ENCODE results near the gene CAMTA1.

Gene CAMTA1

GRCh38 chr1:7052701-7053100 is 267.4 kb downstream of the CAMTA1 start:
- Histone ChIP-seq H3K27ac (ENCODE audit: low read length) (no peak overlapping the region), H3K4me1 (ENCODE audit: control insufficient read depth in 1 of 2, insufficient read depth in 2 of 2, low read length in 2 of 2) (no peaks in the 10 kb centered on the region), H3K27me3 (ENCODE audit: low read depth, low read length) (no peaks in the 10 kb centered on the region), H3K9me3 (ENCODE audit: control insufficient read depth in 1 of 2, low read length in 2 of 2) (no peaks in the 10 kb centered on the region), H3K4me3 (ENCODE audit: low read depth in 1 of 2, low read length in 2 of 2) (no peak overlapping the region), H3K36me3 (ENCODE audit: control insufficient read depth in 1 of 2, insufficient read depth in 2 of 2, low read length in 2 of 2) (no peaks in the 10 kb centered on the region)

- H3K27ac ChIP-seq (ENCODE audit: low read length) = no peak overlapping the region
- H3K4me1 ChIP-seq (ENCODE audit: control insufficient read depth in 1 of 2, insufficient read depth in 2 of 2, low read length in 2 of 2) = no peaks in the 10 kb centered on the region
- H3K36me3 ChIP-seq (ENCODE audit: control insufficient read depth in 1 of 2, insufficient read depth in 2 of 2, low read length in 2 of 2) = no peaks in the 10 kb centered on the region
- no peaks in the 10 kb centered on the region for H3K9me3 ChIP-seq (ENCODE audit: control insufficient read depth in 1 of 2, low read length in 2 of 2)
- no peak overlapping the region for H3K4me3 ChIP-seq (ENCODE audit: low read depth in 1 of 2, low read length in 2 of 2)
- H3K27me3 ChIP-seq (ENCODE audit: low read depth, low read length) = no peaks in the 10 kb centered on the region
Observed at GRCh38 chr1:7060745-7061144, 275.5 kb downstream of the CAMTA1 start.

- H3K4me1 ChIP-seq (ENCODE audit: control insufficient read depth in 1 of 2, insufficient read depth in 2 of 2, low read length in 2 of 2) = no peaks in the 10 kb centered on the region
- no peaks in the 10 kb centered on the region for H3K9me3 ChIP-seq (ENCODE audit: control insufficient read depth in 1 of 2, low read length in 2 of 2)
- no peak overlapping the region for H3K4me3 ChIP-seq (ENCODE audit: low read depth in 1 of 2, low read length in 2 of 2)
- H3K36me3 ChIP-seq (ENCODE audit: control insufficient read depth in 1 of 2, insufficient read depth in 2 of 2, low read length in 2 of 2) = no peaks in the 10 kb centered on the region
- H3K27ac ChIP-seq (ENCODE audit: low read length) = no peak overlapping the region
- no peaks in the 10 kb centered on the region for H3K27me3 ChIP-seq (ENCODE audit: low read depth, low read length)
Observed at GRCh38 chr1:7062346-7063061, 277.2 kb downstream of the CAMTA1 start.

GRCh38 chr1:7063981-7064380 is 278.7 kb downstream of the CAMTA1 start:
- no peaks in the 10 kb centered on the region for H3K27me3 ChIP-seq (ENCODE audit: low read depth, low read length)
- no peaks in the 10 kb centered on the region for H3K9me3 ChIP-seq (ENCODE audit: control insufficient read depth in 1 of 2, low read length in 2 of 2)
- H3K27ac ChIP-seq (ENCODE audit: low read length) = no peak overlapping the region
- no peak overlapping the region for H3K4me3 ChIP-seq (ENCODE audit: low read depth in 1 of 2, low read length in 2 of 2)
- H3K4me1 ChIP-seq (ENCODE audit: control insufficient read depth in 1 of 2, insufficient read depth in 2 of 2, low read length in 2 of 2) = no peaks in the 10 kb centered on the region
- H3K36me3 ChIP-seq (ENCODE audit: control insufficient read depth in 1 of 2, insufficient read depth in 2 of 2, low read length in 2 of 2) = no peaks in the 10 kb centered on the region

- H3K27me3 ChIP-seq (ENCODE audit: low read depth, low read length) = no peaks in the 10 kb centered on the region
- H3K27ac ChIP-seq (ENCODE audit: low read length) = no peak overlapping the region
- H3K36me3 ChIP-seq (ENCODE audit: control insufficient read depth in 1 of 2, insufficient read depth in 2 of 2, low read length in 2 of 2) = no peaks in the 10 kb centered on the region
- peaks cover 0 to 6% of the 10 kb centered on the region in 2 donors for H3K4me1 ChIP-seq (ENCODE audit: control insufficient read depth in 1 of 2, insufficient read depth in 2 of 2, low read length in 2 of 2)
- no peaks in the 10 kb centered on the region for H3K9me3 ChIP-seq (ENCODE audit: control insufficient read depth in 1 of 2, low read length in 2 of 2)
- H3K4me3 ChIP-seq (ENCODE audit: low read depth in 1 of 2, low read length in 2 of 2) = no peak overlapping the region
Observed at GRCh38 chr1:7068552-7068951, 283.3 kb downstream of the CAMTA1 start.

GRCh38 chr1:7069931-7070330 is 284.7 kb downstream of the CAMTA1 start:
- Histone ChIP-seq H3K4me1 (ENCODE audit: control insufficient read depth in 1 of 2, insufficient read depth in 2 of 2, low read length in 2 of 2) (peaks cover 0 to 6% of the 10 kb centered on the region in 2 donors), H3K27ac (ENCODE audit: low read length) (no peak overlapping the region), H3K4me3 (ENCODE audit: low read depth in 1 of 2, low read length in 2 of 2) (peak overlapping the region; percentile 45 to 58), H3K27me3 (ENCODE audit: low read depth, low read length) (no peaks in the 10 kb centered on the region), H3K9me3 (ENCODE audit: control insufficient read depth in 1 of 2, low read length in 2 of 2) (no peaks in the 10 kb centered on the region), H3K36me3 (ENCODE audit: control insufficient read depth in 1 of 2, insufficient read depth in 2 of 2, low read length in 2 of 2) (no peaks in the 10 kb centered on the region)

GRCh38 chr1:7070389-7071029 is 285.3 kb downstream of the CAMTA1 start:
- H3K9me3 ChIP-seq (ENCODE audit: control insufficient read depth in 1 of 2, low read length in 2 of 2) = no peaks in the 10 kb centered on the region
- peak overlapping the region; percentile 45 to 58 for H3K4me3 ChIP-seq (ENCODE audit: low read depth in 1 of 2, low read length in 2 of 2)
- no peak overlapping the region for H3K27ac ChIP-seq (ENCODE audit: low read length)
- H3K36me3 ChIP-seq (ENCODE audit: control insufficient read depth in 1 of 2, insufficient read depth in 2 of 2, low read length in 2 of 2) = no peaks in the 10 kb centered on the region
- H3K4me1 ChIP-seq (ENCODE audit: control insufficient read depth in 1 of 2, insufficient read depth in 2 of 2, low read length in 2 of 2) = peaks cover 0 to 6% of the 10 kb centered on the region in 2 donors
- H3K27me3 ChIP-seq (ENCODE audit: low read depth, low read length) = no peaks in the 10 kb centered on the region

GRCh38 chr1:7076117-7076516 is 290.9 kb downstream of the CAMTA1 start:
- peaks cover 6 to 16% of the 10 kb centered on the region in 2 donors for H3K9me3 ChIP-seq (ENCODE audit: control insufficient read depth in 1 of 2, low read length in 2 of 2)
- H3K27me3 ChIP-seq (ENCODE audit: low read depth, low read length) = no peaks in the 10 kb centered on the region
- no peaks in the 10 kb centered on the region for H3K36me3 ChIP-seq (ENCODE audit: control insufficient read depth in 1 of 2, insufficient read depth in 2 of 2, low read length in 2 of 2)
- no peak overlapping the region for H3K4me3 ChIP-seq (ENCODE audit: low read depth in 1 of 2, low read length in 2 of 2)
- H3K27ac ChIP-seq (ENCODE audit: low read length) = no peak overlapping the region
- no peaks in the 10 kb centered on the region for H3K4me1 ChIP-seq (ENCODE audit: control insufficient read depth in 1 of 2, insufficient read depth in 2 of 2, low read length in 2 of 2)

GRCh38 chr1:7076572-7076971 is 291.3 kb downstream of the CAMTA1 start:
- peaks cover 6 to 18% of the 10 kb centered on the region in 2 donors for H3K9me3 ChIP-seq (ENCODE audit: control insufficient read depth in 1 of 2, low read length in 2 of 2)
- no peaks in the 10 kb centered on the region for H3K36me3 ChIP-seq (ENCODE audit: control insufficient read depth in 1 of 2, insufficient read depth in 2 of 2, low read length in 2 of 2)
- H3K4me3 ChIP-seq (ENCODE audit: low read depth in 1 of 2, low read length in 2 of 2) = no peak overlapping the region
- H3K4me1 ChIP-seq (ENCODE audit: control insufficient read depth in 1 of 2, insufficient read depth in 2 of 2, low read length in 2 of 2) = no peaks in the 10 kb centered on the region
- no peak overlapping the region for H3K27ac ChIP-seq (ENCODE audit: low read length)
- no peaks in the 10 kb centered on the region for H3K27me3 ChIP-seq (ENCODE audit: low read depth, low read length)

GRCh38 chr1:7077136-7077535 is 291.9 kb downstream of the CAMTA1 start:
- Histone ChIP-seq H3K27ac (ENCODE audit: low read length) (no peak overlapping the region), H3K4me1 (ENCODE audit: control insufficient read depth in 1 of 2, insufficient read depth in 2 of 2, low read length in 2 of 2) (no peaks in the 10 kb centered on the region), H3K9me3 (ENCODE audit: control insufficient read depth in 1 of 2, low read length in 2 of 2) (peaks cover 6 to 18% of the 10 kb centered on the region in 2 donors), H3K27me3 (ENCODE audit: low read depth, low read length) (no peaks in the 10 kb centered on the region), H3K4me3 (ENCODE audit: low read depth in 1 of 2, low read length in 2 of 2) (no peak overlapping the region), H3K36me3 (ENCODE audit: control insufficient read depth in 1 of 2, insufficient read depth in 2 of 2, low read length in 2 of 2) (no peaks in the 10 kb centered on the region)

- H3K4me3 ChIP-seq (ENCODE audit: low read depth in 1 of 2, low read length in 2 of 2) = no peak overlapping the region
- H3K27me3 ChIP-seq (ENCODE audit: low read depth, low read length) = no peaks in the 10 kb centered on the region
- H3K27ac ChIP-seq (ENCODE audit: low read length) = no peak overlapping the region
- H3K36me3 ChIP-seq (ENCODE audit: control insufficient read depth in 1 of 2, insufficient read depth in 2 of 2, low read length in 2 of 2) = no peaks in the 10 kb centered on the region
- H3K9me3 ChIP-seq (ENCODE audit: control insufficient read depth in 1 of 2, low read length in 2 of 2) = peaks cover 6 to 18% of the 10 kb centered on the region in 2 donors
- no peaks in the 10 kb centered on the region for H3K4me1 ChIP-seq (ENCODE audit: control insufficient read depth in 1 of 2, insufficient read depth in 2 of 2, low read length in 2 of 2)
Observed at GRCh38 chr1:7077970-7078369, 292.7 kb downstream of the CAMTA1 start.

All from muscle layer of duodenum (tissue), 2 donors.